Neural progenitor cell (in vitro differentiated cells): ENCODE data around the gene FOXN4.

Experiments
- EZH2 ChIP-seq: fragments of 200-600 bp; sonication (generic); IDR thresholded peaks from 2 replicates; pipeline ENCODE4 v1.6.1; 2017; ENCODE audit warnings: antibody characterized with exemption, mild to moderate bottlenecking, moderate library complexity
- TF ChIP-seq, protein P1 (sequence below): fragments of 200-600 bp; sonication (generic); IDR thresholded peaks from 2 replicates; pipeline ENCODE4 v1.5.1; 2017; ENCODE audit warnings: antibody characterized with exemption, mild to moderate bottlenecking

DNA sequence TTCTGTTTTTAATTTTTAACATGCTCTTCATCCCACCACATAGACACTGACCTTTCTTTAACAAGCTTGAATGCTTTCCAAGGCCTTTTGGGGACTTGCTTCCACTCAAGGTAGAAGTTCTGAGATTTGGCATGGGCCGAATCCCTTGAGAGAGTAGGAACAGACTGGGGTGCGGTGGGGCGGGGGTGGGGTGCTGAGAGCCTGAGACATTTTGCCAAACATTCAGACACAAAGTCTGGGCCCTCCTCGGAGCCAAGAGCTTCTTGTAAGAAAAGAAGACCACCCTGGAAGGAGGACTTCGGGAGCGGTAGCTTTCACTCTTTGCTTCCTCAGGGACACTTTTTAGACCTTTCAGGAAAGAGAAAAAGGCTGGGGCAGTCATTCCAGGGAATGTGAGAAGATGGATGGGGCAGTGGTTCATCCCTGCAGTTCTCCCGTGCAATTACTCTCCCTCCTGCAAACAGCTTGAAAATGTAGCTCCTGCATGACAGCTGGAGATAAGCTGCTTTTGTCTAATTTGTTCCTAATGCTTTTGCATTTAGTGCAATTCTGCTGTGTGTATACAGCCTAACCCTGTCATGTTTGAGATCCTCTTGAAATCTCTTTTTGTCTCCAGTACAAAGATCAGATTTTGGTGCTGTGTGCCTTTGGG lies 22.3 kb upstream of the FOXN4 start:
- TF ChIP-seq, protein P1, sequence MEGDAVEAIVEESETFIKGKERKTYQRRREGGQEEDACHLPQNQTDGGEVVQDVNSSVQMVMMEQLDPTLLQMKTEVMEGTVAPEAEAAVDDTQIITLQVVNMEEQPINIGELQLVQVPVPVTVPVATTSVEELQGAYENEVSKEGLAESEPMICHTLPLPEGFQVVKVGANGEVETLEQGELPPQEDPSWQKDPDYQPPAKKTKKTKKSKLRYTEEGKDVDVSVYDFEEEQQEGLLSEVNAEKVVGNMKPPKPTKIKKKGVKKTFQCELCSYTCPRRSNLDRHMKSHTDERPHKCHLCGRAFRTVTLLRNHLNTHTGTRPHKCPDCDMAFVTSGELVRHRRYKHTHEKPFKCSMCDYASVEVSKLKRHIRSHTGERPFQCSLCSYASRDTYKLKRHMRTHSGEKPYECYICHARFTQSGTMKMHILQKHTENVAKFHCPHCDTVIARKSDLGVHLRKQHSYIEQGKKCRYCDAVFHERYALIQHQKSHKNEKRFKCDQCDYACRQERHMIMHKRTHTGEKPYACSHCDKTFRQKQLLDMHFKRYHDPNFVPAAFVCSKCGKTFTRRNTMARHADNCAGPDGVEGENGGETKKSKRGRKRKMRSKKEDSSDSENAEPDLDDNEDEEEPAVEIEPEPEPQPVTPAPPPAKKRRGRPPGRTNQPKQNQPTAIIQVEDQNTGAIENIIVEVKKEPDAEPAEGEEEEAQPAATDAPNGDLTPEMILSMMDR = no peak
- no peak for TF ChIP-seq EZH2
